ENCODE data around the gene BPIFB6.
"Not testable (repeated sequence)": the region's sequence is repeated elsewhere in the genome, so short reads cannot be mapped to it uniquely, and the experiment has no call there.

BPIFB6 gene

GRCh38 chr20:33043731-33044181 lies 12.3 kb downstream of the BPIFB6 start:
- Histone ChIP-seq H3F3A (ENCODE audit: control insufficient read depth, insufficient read depth) (no peaks in the 10 kb centered on the region), H3K9me2 (replicated peaks; ENCODE audit: control insufficient read depth, low read length) (no peaks in the 10 kb centered on the region), H3K9me3 (ENCODE audit: control insufficient read depth, insufficient read depth, low read length) (no peaks in the 10 kb centered on the region; the same call in 1 of the 2 replicates), H3K79me2 (ENCODE audit: control insufficient read depth, low read length) (no peaks in the 10 kb centered on the region), H3K27me3 (ENCODE audit: control insufficient read depth, low read length) (0 out of 2 replicates have a peak, but pooled peaks cover 2% of the 10 kb centered on the region), H3K27ac (ENCODE audit: low read depth, low read length) (no peak overlapping the region), H3K4me1 (ENCODE audit: control insufficient read depth, low read length) (no peaks in the 10 kb centered on the region), H3K36me3 (ENCODE audit: control insufficient read depth, low read length) (no peaks in the 10 kb centered on the region), H4K20me1 (ENCODE audit: control insufficient read depth, insufficient read depth, low read depth, low read length) (no peaks in the 10 kb centered on the region), H3K4me2 (ENCODE audit: low read length) (no peak overlapping the region), H3K4me3 (ENCODE audit: low read length) (no peak overlapping the region)
- no peak for TF ChIP-seq CTCF (IDR thresholded peaks at IDR 0.05; ENCODE audit: low read depth, low read length, poor library complexity, severe bottlenecking)
- TF ChIP-seq EZH2phosphoT487 (IDR thresholded peaks at IDR 0.05; ENCODE audit: borderline replicate concordance, low read length) = no peak

GRCh38 chr20:33045129-33045721 lies 13.8 kb downstream of the BPIFB6 start:
- not testable (repeated sequence) for H3K4me3 ChIP-seq (ENCODE audit: low read length); H3K4me2 ChIP-seq (ENCODE audit: low read length); H3K79me2 ChIP-seq (ENCODE audit: control insufficient read depth, low read length); H3F3A ChIP-seq (ENCODE audit: control insufficient read depth, insufficient read depth); H4K20me1 ChIP-seq (ENCODE audit: control insufficient read depth, insufficient read depth, low read depth, low read length); H3K9me3 ChIP-seq (ENCODE audit: control insufficient read depth, insufficient read depth, low read length); H3K27me3 ChIP-seq (ENCODE audit: control insufficient read depth, low read length); H3K4me1 ChIP-seq (ENCODE audit: control insufficient read depth, low read length); H3K27ac ChIP-seq (ENCODE audit: low read depth, low read length); H3K36me3 ChIP-seq (ENCODE audit: control insufficient read depth, low read length); H3K9me2 ChIP-seq (replicated peaks; ENCODE audit: control insufficient read depth, low read length)

GRCh38 chr20:33046412-33046811 lies 15.0 kb downstream of the BPIFB6 start:
- Histone ChIP-seq H3K9me2 (replicated peaks; ENCODE audit: control insufficient read depth, low read length) (no peaks in the 10 kb centered on the region), H3K4me2 (ENCODE audit: low read length) (no peak overlapping the region), H3F3A (ENCODE audit: control insufficient read depth, insufficient read depth) (no peaks in the 10 kb centered on the region), H3K27me3 (ENCODE audit: control insufficient read depth, low read length) (no peaks in the 10 kb centered on the region), H3K9me3 (ENCODE audit: control insufficient read depth, insufficient read depth, low read length) (no peaks in the 10 kb centered on the region; the same call in 1 of the 2 replicates), H3K4me3 (ENCODE audit: low read length) (no peak overlapping the region), H3K79me2 (ENCODE audit: control insufficient read depth, low read length) (no peaks in the 10 kb centered on the region), H3K36me3 (ENCODE audit: control insufficient read depth, low read length) (no peaks in the 10 kb centered on the region), H4K20me1 (ENCODE audit: control insufficient read depth, insufficient read depth, low read depth, low read length) (no peaks in the 10 kb centered on the region), H3K27ac (ENCODE audit: low read depth, low read length) (no peak overlapping the region), H3K4me1 (ENCODE audit: control insufficient read depth, low read length) (no peaks in the 10 kb centered on the region)
- TF ChIP-seq EZH2phosphoT487 (IDR thresholded peaks at IDR 0.05; ENCODE audit: borderline replicate concordance, low read length) = no peak
- no peak for TF ChIP-seq CTCF (IDR thresholded peaks at IDR 0.05; ENCODE audit: low read depth, low read length, poor library complexity, severe bottlenecking)

GRCh38 chr20:33051333-33051732 lies 19.9 kb downstream of the BPIFB6 start:
- H3K4me1 ChIP-seq (ENCODE audit: control insufficient read depth, low read length) = no peaks in the 10 kb centered on the region
- H3K4me2 ChIP-seq (ENCODE audit: low read length) = no peak overlapping the region
- H3K27me3 ChIP-seq (ENCODE audit: control insufficient read depth, low read length) = no peaks in the 10 kb centered on the region
- no peak for TF ChIP-seq CTCF (IDR thresholded peaks at IDR 0.05; ENCODE audit: low read depth, low read length, poor library complexity, severe bottlenecking)
- no peak for TF ChIP-seq EZH2phosphoT487 (IDR thresholded peaks at IDR 0.05; ENCODE audit: borderline replicate concordance, low read length)
- no peaks in the 10 kb centered on the region for H3K9me2 ChIP-seq (replicated peaks; ENCODE audit: control insufficient read depth, low read length)
- H3K4me3 ChIP-seq (ENCODE audit: low read length) = no peak overlapping the region
- no peaks in the 10 kb centered on the region for H3K36me3 ChIP-seq (ENCODE audit: control insufficient read depth, low read length)
- H3K79me2 ChIP-seq (ENCODE audit: control insufficient read depth, low read length) = no peaks in the 10 kb centered on the region
- no peak overlapping the region for H3K27ac ChIP-seq (ENCODE audit: low read depth, low read length)
- H4K20me1 ChIP-seq (ENCODE audit: control insufficient read depth, insufficient read depth, low read depth, low read length) = no peaks in the 10 kb centered on the region
- no peaks in the 10 kb centered on the region for H3K9me3 ChIP-seq (ENCODE audit: control insufficient read depth, insufficient read depth, low read length)
- H3F3A ChIP-seq (ENCODE audit: control insufficient read depth, insufficient read depth) = no peaks in the 10 kb centered on the region

Data from DOHH2 (cell line).